NCI-H69 (cell line): Measurements from ENCODE around the gene EVPLL.
"Not testable (repeated sequence)": the region's sequence is repeated elsewhere in the genome, so short reads cannot be mapped to it uniquely, and the experiment has no call there.

Experiments used
- DNase-seq: peaks from one replicate; lab custom pipeline; 2025; lab: John Stamatoyannopoulos, UW

Gene EVPLL

DNA sequence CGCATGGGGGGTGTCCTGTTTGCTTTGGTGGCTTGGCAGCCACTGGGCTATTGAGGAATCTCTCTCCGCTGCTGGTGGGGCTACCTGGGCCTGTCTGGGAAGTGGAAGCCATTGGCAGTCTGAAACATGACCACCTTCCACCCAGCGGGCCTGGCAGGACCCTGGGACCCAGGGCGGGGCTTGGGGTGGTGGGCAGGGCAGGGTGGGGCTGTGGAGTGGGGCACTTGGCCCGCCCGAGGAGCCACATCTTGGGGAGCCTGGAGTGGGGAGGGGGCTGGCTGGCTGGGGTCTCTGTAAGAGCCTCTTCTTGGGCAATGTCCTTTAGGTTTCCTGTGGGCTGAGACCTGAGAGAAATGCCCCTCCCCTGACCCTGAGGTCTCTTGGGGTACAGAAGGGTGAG, 48.0 kb downstream of the EVPLL start:
- DNase-seq = not testable (repeated sequence)

DNA sequence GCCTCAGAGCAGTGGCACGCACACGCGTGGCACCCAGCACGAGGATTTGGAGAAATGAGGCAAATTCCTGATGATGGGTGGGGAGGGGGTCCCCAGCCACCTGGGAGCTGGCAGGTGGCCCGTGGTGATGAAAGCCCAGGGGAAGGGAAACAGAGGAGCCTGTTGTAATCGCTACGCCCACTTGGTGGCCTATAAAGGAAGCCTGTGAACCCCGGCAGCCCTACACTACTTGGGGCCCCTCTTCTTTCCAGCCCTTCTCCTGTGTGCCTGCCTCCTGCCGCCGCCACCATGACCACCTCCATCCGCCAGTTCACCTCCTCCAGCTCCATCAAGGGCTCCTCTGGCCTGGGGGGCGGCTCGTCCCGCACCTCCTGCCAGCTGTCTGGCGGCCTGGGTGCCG, 49.1 kb downstream of the EVPLL start:
- DNase-seq = not testable (repeated sequence)

DNA sequence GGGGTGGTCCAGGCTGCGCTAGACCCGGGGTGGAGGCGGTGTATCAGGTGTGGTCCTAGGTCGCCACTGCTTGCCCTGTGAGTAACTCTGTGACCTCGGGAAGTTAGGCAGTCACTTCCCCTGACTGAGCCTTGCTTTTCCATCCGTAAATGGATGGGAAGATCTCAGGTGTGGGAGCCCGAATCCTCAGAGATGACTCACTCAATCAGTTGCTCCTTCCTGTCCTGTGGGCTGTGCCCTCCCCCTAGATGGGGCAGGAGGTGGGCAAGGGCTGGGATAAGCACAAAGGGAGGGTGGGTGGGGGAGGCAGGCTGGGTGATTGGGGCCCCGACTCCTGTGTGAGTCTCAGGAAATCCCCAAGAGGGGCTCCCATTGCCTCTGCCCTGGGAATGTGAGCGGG, 54.6 kb downstream of the EVPLL start:
- DNase-seq = not testable (repeated sequence)
